ENCODE measurements around the gene RIPOR2. TPM values are rescaled to one million over a fixed set of nuclear protein-coding genes. Genes with fewer than 3 reads are reported as not detected.

The RIPOR2 gene
- total RNA-seq, 2 experiments from 2014 or later: 18.0 to 28.9 TPM

DNA sequence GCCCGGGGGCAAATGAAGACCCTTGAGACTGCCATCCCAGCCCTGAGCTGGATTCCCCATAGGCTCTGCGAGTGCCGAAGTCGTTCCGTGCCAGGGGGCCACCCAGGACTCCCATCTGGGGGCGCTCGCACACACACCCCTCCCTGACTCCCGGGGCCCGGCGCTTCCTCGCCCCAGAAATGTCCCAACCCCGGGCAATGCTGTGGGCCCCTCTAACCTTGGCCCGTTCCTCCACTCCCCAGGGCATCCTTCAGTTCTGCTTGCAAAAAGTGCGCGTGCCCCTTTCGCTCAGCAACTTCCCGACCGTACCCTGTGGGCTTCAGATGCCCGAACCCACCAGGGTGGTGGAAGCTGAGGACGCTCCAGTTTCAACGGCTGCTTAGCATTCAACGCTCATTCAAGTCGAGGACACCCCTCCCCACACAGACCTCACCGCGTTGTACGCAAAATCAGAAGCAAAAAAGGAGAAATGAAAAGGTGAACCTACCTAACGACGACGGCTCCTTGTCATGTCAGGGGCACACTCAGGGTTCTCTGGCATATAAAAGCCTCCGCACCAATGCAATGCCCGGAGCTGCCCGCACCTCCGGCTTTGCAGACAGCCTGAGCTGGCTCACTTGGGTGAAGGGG lies 25.3 kb downstream of the RIPOR2 start:
- no peaks in the 10 kb centered on the region for H3K9me3 ChIP-seq (ENCODE audit: low read length)
- peak overlapping the region; percentile 95 for H3K27ac ChIP-seq (ENCODE audit: low read depth, low read length, poor library complexity, severe bottlenecking)
- CTCF ChIA-PET (ENCODE audit: unreplicated experiment): interaction anchor here (0.6 to 3.7 kb wide), 13 partner anchors 8 to 122 kb away, joined by 3 to 19 read pairs (median 4); no protein-coding TSS in a partner anchor
- TF ChIP-seq, protein P1, sequence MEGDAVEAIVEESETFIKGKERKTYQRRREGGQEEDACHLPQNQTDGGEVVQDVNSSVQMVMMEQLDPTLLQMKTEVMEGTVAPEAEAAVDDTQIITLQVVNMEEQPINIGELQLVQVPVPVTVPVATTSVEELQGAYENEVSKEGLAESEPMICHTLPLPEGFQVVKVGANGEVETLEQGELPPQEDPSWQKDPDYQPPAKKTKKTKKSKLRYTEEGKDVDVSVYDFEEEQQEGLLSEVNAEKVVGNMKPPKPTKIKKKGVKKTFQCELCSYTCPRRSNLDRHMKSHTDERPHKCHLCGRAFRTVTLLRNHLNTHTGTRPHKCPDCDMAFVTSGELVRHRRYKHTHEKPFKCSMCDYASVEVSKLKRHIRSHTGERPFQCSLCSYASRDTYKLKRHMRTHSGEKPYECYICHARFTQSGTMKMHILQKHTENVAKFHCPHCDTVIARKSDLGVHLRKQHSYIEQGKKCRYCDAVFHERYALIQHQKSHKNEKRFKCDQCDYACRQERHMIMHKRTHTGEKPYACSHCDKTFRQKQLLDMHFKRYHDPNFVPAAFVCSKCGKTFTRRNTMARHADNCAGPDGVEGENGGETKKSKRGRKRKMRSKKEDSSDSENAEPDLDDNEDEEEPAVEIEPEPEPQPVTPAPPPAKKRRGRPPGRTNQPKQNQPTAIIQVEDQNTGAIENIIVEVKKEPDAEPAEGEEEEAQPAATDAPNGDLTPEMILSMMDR (conservative IDR thresholded peaks at IDR 0.05; ENCODE audit: low read length): peak; percentile 76
- TF ChIP-seq EZH2phosphoT487 (IDR thresholded peaks at IDR 0.05; ENCODE audit: borderline replicate concordance, low read depth, low read length): no peak
- H3K79me2 ChIP-seq (ENCODE audit: insufficient read depth, low read depth, low read length): peaks cover 47% of the 10 kb centered on the region; the same call in 1 of the 2 replicates
- H4K20me1 ChIP-seq (ENCODE audit: insufficient read depth, low read length): no peaks in the 10 kb centered on the region
- H3K4me2 ChIP-seq (ENCODE audit: low read length): peak overlapping the region; percentile 89
- DNase-seq (ENCODE audit: low spot score): peak; percentile 82
- intact Hi-C loops (cut with micrococcal nuclease; ENCODE audit: unreplicated experiment): loop anchor here (1.0 kb wide), 3 partner anchors 24 to 82 kb away; no protein-coding TSS in a partner anchor
- peak overlapping the region; percentile 75 for H3K4me3 ChIP-seq (ENCODE audit: low read depth, low read length, poor library complexity, severe bottlenecking)
- no peaks in the 10 kb centered on the region for H3K9me2 ChIP-seq (ENCODE audit: insufficient read depth, low read length)
- peak overlapping the region; percentile 12; the same call in 1 of the 2 replicates for H2AFZ ChIP-seq (ENCODE audit: low read length)
- POLR2A ChIA-PET: interaction anchor here (0.7 to 7.3 kb wide), 17 partner anchors 10 to 236 kb away, joined by 3 to 90 read pairs (median 6); partner anchors contain the start of gene RIPOR2
- peaks cover 9% of the 10 kb centered on the region for H3K36me3 ChIP-seq (ENCODE audit: insufficient read depth, low read length)
- no TSS peak for BruUV-seq (replicated peaks)
- H3K4me1 ChIP-seq (ENCODE audit: insufficient read depth, low read length, poor library complexity, severe bottlenecking): peaks cover 82% of the 10 kb centered on the region

DNA sequence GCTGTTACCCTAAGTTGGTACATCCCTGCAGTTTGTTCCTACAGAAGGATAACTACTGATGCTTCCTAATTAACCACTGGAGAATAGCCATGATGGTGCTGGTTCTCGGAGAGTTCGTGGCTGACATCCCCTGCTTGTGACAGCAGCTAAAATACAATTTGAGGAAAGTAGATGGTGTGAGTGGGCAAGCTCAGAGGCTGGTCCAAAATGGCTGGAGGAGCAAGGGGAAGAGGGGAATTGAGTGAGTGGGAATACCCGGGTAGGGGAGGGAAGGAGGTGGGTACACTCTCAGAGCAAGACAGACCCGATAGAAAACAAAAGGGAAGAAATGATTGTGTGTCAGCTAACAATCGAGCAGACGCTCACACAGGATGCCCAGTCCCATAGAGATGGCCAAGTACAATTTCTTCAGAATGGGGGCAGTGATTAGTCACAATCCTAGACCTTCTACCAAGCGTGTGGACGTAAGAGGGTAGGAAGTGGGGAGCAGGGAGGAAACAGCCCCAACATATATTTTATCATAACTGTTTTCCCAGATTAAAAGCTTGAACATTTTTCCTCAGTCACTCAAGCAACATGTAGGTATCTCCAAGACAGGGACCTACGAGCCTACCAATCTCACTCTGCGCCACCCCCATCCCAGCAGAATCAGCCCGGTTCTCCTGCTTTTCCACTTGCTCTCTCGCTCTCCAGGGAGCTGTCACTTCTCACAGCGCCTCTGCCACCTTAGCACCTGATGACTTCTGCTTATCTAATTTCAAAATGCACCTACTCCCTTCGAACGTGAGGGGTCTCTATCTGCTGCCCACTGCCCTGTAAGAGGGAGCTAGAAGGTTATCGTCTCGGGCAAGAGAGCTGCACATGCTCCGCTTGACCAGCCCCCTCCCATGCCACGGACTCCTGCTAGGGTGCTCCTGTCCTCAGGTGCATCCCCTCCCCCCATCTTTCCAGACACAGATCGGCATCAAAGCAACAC lies 26.2 kb downstream of the RIPOR2 start:
- Histone ChIP-seq H2AFZ (ENCODE audit: low read length) (peak overlapping the region; percentile 12; the same call in 1 of the 2 replicates), H3K4me3 (ENCODE audit: low read depth, low read length, poor library complexity, severe bottlenecking) (peak overlapping the region; percentile 75), H3K4me2 (ENCODE audit: low read length) (peak overlapping the region; percentile 89), H4K20me1 (ENCODE audit: insufficient read depth, low read length) (no peaks in the 10 kb centered on the region), H3K9me2 (ENCODE audit: insufficient read depth, low read length) (no peaks in the 10 kb centered on the region), H3K9me3 (ENCODE audit: low read length) (no peaks in the 10 kb centered on the region), H3K4me1 (ENCODE audit: insufficient read depth, low read length, poor library complexity, severe bottlenecking) (peaks cover 80% of the 10 kb centered on the region), H3K27ac (ENCODE audit: low read depth, low read length, poor library complexity, severe bottlenecking) (peak overlapping the region; percentile 95), H3K36me3 (ENCODE audit: insufficient read depth, low read length) (peaks cover 17% of the 10 kb centered on the region), H3K79me2 (ENCODE audit: insufficient read depth, low read depth, low read length) (peaks cover 48% of the 10 kb centered on the region; the same call in 1 of the 2 replicates)
- POLR2A ChIA-PET: interaction anchor here (0.7 to 7.3 kb wide), 19 partner anchors 9 to 82 kb away, joined by 3 to 90 read pairs (median 5); partner anchors contain the start of gene RIPOR2
- intact Hi-C loops (cut with micrococcal nuclease; ENCODE audit: unreplicated experiment): loop anchor here (1.0 to 2.0 kb wide), 4 partner anchors 19 to 83 kb away; no protein-coding TSS in a partner anchor
- CTCF ChIA-PET (ENCODE audit: unreplicated experiment): interaction anchor here (0.6 to 3.7 kb wide), 11 partner anchors 9 to 123 kb away, joined by 3 to 19 read pairs (median 4); no protein-coding TSS in a partner anchor
- TF ChIP-seq, protein P1 (conservative IDR thresholded peaks at IDR 0.05; ENCODE audit: low read length): no peak
- no peak for TF ChIP-seq EZH2phosphoT487 (IDR thresholded peaks at IDR 0.05; ENCODE audit: borderline replicate concordance, low read depth, low read length)
- peak; percentile 69 for DNase-seq (ENCODE audit: low spot score)
- BruUV-seq (replicated peaks): no TSS peak

Measured in OCI-LY7 (cell line).